Left lung (tissue), 10 donors: ENCODE measurements around the gene TXNDC8. TPM values are rescaled to one million over a fixed set of nuclear protein-coding genes. Genes with fewer than 3 reads are reported as not detected.

Experiments
- ATAC-seq: fragments of 200-7000 bp; cut with Tn5 transposase; one replicate; pipeline ENCODE4 v1.9.1; 2020; ENCODE audit warnings: moderate library complexity
- DNase-seq, 4 donors: peaks; one replicate each; pipeline ENCODE4 v3.0.0-alpha.2; 2013 to 2020
- H3K27ac ChIP-seq, 2 donors: fragments of 200-600 bp; sonication (generic) in 1 of 2; one replicate each; pipeline versions ENCODE4 v1.5.0 to v1.8.0; 2020 to 2021
- H3K27me3 ChIP-seq, 2 donors: fragments of 200-600 bp; sonication (generic) in 1 of 2; one replicate each; pipeline versions ENCODE4 v1.5.0 to v1.8.0; 2020 to 2021
- H3K36me3 ChIP-seq, 2 donors: fragments of 200-600 bp; sonication (generic) in 1 of 2; one replicate each; pipeline versions ENCODE4 v1.5.0 to v1.8.0; 2020 to 2021
- H3K4me1 ChIP-seq, 2 donors: fragments of 200-600 bp; one replicate each; pipeline ENCODE4 v1.8.0; 2021
- H3K4me3 ChIP-seq, 2 donors: fragments of 200-600 bp; sonication (generic) in 1 of 2; one replicate each; pipeline versions ENCODE4 v1.5.0 to v1.8.0; 2020 to 2021; ENCODE audit warnings: mild to moderate bottlenecking in 1 of 2
- H3K9me3 ChIP-seq, 2 donors: fragments of 200-600 bp; sonication (generic) in 1 of 2; one replicate each; pipeline versions ENCODE4 v1.5.0 to v1.8.0; 2020 to 2021
- CTCF ChIP-seq, 2 donors: fragments of 200-600 bp; sonication (generic) in 1 of 2; IDR thresholded peaks; one replicate each; pipeline versions ENCODE4 v1.5.0 to v1.8.0; 2021; ENCODE audit warnings: antibody characterized with exemption in 2 of 2
- intact Hi-C, 2 donors: fragments of 100-400 bp; cut with DNase I; formaldehyde crosslinking; loops; one replicate each; pipeline versions ENCODE4 v1.11.2 to v1.14.2; 2022
- polyA plus RNA-seq, 6 donors: library from polyadenylated mRNA; unstranded; fragments of 120-200 nt; gene quantifications; one replicate each; pipeline ENCODE4 v1.2.1, GENCODE V29; 2013; ENCODE audit not compliant: insufficient read length in 6 of 6
- total RNA-seq, 2 donors: library from RNA; stranded (reverse); fragmentation: NEBNext Ultra II Directional; extraction: Animal tissue kit (Norgen Biotek cat#: 25700); gene quantifications; one replicate each; pipeline ENCODE4 v1.2.1, GENCODE V29; 2021
- donor health status: DM: no; HTN: yes; CAD: no.
- donor health status: DM: no; HTN: no; CAD: no.

TXNDC8 gene
- total and polyA plus RNA-seq, 8 donors: not detected

GRCh38 chr9:110283751-110284150 lies 53.9 kb downstream of the TXNDC8 start:
- no peak for TF ChIP-seq CTCF (IDR thresholded peaks at IDR 0.05)
- Histone ChIP-seq H3K36me3 (no peaks in the 10 kb centered on the region), H3K4me1 (no peaks in the 10 kb centered on the region), H3K27me3 (no peaks in the 10 kb centered on the region), H3K4me3 (no peak overlapping the region), H3K27ac (no peak overlapping the region), H3K9me3 (no peaks in the 10 kb centered on the region)
- DNase-seq (no peak), ATAC-seq (no peak)
- intact Hi-C loops: no loop called here

GRCh38 chr9:110282739-110283081 lies 55.0 kb downstream of the TXNDC8 start:
- Histone ChIP-seq H3K4me1 (no peaks in the 10 kb centered on the region), H3K27ac (no peak overlapping the region), H3K9me3 (no peaks in the 10 kb centered on the region), H3K36me3 (no peaks in the 10 kb centered on the region), H3K27me3 (no peaks in the 10 kb centered on the region), H3K4me3 (no peak overlapping the region)
- DNase-seq: no peak
- no peak for TF ChIP-seq CTCF (IDR thresholded peaks at IDR 0.05)
- ATAC-seq: no peak
- intact Hi-C loops: no loop called here

- TF ChIP-seq CTCF (IDR thresholded peaks at IDR 0.05): no peak
- Histone ChIP-seq H3K36me3 (no peaks in the 10 kb centered on the region), H3K27ac (no peak overlapping the region), H3K27me3 (no peaks in the 10 kb centered on the region), H3K4me3 (no peak overlapping the region), H3K4me1 (no peaks in the 10 kb centered on the region), H3K9me3 (no peaks in the 10 kb centered on the region)
- intact Hi-C loops: no loop called here
- ATAC-seq: no peak
- no peak for DNase-seq
These were observed 55.5 kb downstream of the TXNDC8 start for GRCh38 chr9:110282018-110282738.

- no peaks in the 10 kb centered on the region for H3K9me3 ChIP-seq
- H3K36me3 ChIP-seq: no peaks in the 10 kb centered on the region
- TF ChIP-seq CTCF (IDR thresholded peaks at IDR 0.05): no peak
- H3K4me1 ChIP-seq: no peaks in the 10 kb centered on the region
- DNase-seq (no peak), ATAC-seq (no peak)
- H3K27me3 ChIP-seq: no peaks in the 10 kb centered on the region
- no peak overlapping the region for H3K27ac ChIP-seq
- no peak overlapping the region for H3K4me3 ChIP-seq
- intact Hi-C loops: no loop called here
These were observed 59.5 kb downstream of the TXNDC8 start for GRCh38 chr9:110278080-110278707.

- no peaks in the 10 kb centered on the region for H3K36me3 ChIP-seq
- TF ChIP-seq CTCF (IDR thresholded peaks at IDR 0.05): no peak
- no peak for ATAC-seq
- intact Hi-C loops: no loop called here
- H3K4me3 ChIP-seq: no peak overlapping the region
- no peaks in the 10 kb centered on the region for H3K9me3 ChIP-seq
- H3K27ac ChIP-seq: no peak overlapping the region
- DNase-seq: peak in 1 of 4 donors; percentile 28
- H3K4me1 ChIP-seq: no peaks in the 10 kb centered on the region
- no peaks in the 10 kb centered on the region for H3K27me3 ChIP-seq
These were observed 60.9 kb downstream of the TXNDC8 start for GRCh38 chr9:110276781-110277180.
